Kidney tubule cell (primary cell): ENCODE measurements around the gene DUSP8.
A peak's percentile ranks its signal among the peaks of the same experiment; 100 is the strongest.

Experiments
- DNase-seq: peaks from one replicate; pipeline ENCODE4 v3.0.0-alpha.2; 2018; ENCODE audit warnings: low spot score

Gene DUSP8

DNA sequence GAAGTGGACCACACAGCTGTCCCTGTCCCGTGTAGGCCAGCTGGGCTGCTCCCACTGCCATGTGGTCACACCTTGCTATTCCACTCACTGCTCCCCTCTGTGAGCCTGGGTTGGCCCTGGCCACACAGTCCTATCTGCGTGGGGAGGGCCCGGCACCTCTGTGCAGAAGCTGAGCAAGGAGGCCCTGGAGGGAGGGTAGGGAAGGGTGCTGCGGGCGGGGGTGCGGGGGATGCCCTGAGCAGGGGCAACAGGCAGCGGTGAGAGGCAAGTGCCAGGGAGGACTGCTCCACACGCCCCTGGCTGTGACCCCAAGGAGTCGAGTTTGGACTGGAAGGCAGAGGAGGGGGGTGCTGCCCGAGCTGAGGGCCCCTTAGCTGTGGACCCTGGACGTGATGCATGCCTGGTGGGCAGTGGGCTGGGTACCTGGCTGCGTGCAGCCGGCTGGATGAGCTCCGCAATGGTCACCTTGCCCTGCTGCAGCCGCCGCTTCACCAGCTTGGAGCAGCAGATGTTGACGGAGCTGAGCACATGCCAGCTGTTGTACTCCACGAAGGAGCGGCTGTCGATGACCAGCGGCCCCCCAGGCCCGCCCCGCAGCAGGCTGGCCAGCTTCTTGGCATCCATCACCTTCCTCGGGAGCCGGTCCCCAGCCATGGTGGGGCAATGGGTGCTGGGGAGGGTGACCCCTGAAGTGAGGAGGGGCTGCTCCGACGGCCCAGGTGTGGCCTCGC lies 6.7 kb downstream of the DUSP8 start:
- no peak for DNase-seq

DNA sequence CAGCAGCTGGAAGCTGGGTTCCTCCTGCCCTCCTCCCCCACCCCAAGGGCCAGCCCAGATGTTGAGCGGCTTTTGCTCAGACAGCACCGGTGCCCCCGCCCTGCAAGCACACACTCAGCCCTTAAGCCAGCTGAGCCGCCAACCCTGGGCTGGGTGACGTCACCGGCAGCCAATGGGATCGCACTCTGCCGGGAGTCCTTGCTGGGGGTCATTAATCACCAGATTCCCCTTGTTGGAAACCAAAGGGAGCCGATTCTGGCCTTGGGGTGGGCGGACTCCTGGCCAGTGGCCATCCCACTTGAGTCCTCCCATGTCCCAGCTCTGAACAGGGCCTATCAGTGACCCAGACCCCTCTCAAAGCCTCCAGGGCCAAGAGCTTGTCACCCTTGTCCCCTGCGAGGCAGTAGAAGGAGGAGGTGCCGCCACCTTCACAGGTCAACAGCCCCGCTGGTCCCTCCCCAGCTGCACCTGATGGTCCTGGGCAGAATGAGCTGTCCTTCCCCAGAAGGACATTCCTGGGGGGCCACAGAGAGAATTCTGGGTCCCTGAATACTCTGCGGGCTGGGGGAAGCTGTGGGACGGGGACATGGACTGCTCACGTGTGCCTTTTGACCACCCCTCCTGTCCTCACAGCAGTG lies 7.4 kb downstream of the DUSP8 start:
- DNase-seq = peak; percentile 95

DNA sequence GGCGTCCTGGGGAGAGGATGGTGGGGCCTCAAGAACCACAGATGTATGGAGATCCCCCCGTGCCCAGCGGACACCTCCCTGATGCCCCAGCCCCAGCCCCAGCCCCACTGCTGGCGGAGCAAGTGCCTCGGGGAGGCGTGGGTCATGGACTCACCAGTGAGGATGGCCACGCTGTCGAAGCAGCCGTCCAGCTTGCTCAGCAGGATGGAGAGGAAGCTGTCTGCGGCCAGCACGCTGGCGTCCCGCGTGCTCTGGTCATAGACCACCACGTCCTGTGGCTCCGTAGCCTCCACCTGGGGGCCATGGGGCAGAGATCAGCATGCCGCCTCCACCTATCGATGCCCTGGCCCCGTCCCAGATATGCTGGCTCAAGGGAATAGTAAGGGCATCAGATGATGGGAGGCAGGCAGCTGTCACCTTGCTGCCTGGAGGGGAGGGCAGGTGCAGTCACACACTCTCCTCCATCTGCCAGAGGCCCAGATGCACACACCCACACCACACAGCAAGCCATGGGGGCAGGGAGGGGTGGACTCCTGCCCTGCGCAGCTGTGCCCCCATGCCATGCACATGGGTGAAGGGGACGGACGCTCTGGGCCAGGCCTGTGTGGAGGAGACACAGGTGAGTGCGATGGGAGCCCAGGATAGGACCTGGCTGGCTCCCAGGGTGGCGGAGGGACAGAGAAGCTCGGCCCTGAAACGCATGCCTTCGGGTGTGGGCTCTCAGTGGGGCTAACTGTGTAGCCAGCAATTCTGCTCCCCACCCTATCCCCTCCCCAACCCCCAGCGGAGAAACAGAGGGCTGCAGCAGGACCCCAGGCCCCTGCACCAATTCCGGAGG lies 8.2 kb downstream of the DUSP8 start:
- no peak for DNase-seq

DNA sequence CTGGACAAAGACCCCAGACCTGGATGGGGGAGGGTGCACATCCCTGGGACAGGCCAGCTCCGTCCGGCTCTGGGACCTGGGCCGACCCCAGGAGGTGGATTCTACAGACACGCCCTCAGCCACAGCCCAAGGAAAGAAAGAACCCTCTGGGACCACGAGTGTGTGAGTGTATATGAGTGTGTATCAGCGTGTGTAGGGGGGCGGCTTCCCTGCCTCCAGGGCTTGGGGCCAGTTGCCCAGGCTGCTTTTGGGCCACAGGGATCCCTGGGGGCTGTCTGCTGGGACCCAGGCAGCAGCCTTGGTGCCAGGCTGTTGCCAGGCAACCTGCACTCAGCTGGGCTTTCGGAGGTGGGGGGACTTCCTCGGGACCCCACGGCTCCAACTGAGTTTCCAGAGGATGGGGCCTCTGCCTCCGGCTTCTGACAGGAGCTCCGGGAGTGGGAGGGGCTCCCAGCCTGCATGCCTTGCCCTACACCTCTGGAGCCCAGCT lies 8.9 kb downstream of the DUSP8 start:
- DNase-seq = no peak

DNA sequence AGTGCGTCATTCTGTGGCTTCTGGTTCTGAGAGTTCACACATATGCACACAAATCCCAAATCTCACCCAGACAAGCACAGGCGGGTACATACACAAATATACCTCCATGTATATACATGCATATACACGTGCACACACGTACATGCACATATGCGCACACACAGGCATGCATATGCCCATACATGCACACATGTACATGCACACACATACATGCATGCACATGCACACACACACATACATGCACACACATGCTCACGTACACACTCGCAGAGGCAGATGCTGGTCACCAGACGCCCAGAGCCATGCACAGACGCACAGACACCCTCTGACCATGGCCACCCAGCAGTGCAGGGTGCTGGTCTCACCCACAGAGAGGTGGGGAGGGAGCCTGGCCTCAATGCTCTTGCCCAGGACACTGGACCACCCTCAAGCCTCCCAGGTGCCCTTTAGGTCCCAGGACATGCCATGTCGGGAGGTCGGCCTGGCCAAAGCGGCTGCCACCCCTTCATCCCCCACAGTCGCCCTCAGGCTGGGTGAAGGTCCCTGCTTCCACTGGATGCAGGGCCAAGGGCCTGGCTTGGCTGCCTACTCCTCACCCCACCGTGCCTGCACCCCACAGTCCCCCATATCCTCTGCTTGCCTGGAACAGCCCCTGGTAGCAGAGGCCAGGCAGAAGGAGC lies 9.5 kb downstream of the DUSP8 start:
- DNase-seq = no peak

DNA sequence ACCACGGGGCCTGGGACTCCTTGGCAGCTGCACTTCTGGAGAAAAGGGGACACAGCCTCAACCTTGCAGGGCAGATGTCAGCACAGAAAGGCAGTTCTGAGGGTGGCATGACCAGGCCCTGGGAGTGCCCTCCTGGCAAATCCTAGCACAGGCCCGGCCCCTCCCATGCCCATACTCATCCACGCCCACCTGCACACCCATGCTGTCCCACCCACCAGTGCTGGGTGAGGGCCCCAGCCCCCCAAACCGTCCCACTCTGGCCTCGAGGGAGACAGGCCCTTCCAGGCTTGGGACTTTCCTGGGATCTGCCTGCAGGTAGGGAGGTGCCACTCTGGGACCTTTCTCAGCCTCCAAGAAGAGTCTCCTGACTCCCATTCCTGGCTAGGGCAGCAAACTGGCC lies 10.1 kb downstream of the DUSP8 start:
- DNase-seq = no peak

DNA sequence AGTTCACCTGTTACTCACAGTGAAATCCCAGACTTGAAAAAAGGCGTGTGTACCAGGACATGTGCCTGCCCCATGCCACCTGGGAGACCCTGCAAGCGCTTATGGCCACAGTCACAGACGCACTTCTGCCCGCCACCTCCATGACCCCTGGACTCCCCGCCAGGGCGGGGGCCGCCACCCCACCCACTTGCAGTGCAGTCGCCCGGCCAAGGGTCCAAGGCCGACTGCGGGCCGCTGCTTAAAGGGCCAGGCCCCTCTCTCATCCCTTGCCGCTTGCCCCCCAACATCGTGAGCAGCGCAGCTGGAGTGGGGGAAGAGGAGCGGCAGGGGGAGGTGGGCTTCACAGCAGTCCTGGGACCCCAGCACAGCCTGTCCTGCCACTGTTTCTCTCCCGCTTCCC lies 10.8 kb downstream of the DUSP8 start:
- DNase-seq = no peak

DNA sequence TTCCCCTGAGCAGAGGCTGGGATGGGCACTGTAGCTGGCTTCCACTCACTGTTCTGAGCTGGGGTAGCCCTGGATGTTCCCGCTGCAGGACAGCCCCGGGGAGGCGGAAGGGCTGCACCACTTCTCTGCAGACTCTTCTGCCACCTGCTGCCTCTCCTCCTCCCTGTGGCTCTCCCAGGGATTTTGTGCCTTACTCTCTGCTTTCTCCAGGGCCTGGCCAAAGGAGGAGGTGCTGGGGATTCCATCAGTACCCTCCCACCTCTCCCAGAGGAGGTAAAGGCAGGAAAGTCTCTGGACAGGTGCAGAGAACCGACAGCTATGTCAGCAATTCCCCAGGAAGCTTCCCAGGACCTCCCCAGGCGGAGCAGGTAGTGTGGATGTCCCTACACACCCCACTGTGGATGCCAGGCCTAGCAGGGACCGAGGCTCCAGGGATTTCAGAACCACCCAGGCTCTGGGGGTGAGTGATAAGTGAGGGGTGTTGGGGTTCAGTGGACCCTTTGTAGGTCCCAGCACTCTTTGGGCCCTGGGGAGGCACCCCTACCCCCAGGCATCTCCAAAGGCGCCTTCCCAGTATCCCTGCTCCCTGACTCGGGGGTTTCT lies 11.3 kb downstream of the DUSP8 start:
- DNase-seq = no peak

DNA sequence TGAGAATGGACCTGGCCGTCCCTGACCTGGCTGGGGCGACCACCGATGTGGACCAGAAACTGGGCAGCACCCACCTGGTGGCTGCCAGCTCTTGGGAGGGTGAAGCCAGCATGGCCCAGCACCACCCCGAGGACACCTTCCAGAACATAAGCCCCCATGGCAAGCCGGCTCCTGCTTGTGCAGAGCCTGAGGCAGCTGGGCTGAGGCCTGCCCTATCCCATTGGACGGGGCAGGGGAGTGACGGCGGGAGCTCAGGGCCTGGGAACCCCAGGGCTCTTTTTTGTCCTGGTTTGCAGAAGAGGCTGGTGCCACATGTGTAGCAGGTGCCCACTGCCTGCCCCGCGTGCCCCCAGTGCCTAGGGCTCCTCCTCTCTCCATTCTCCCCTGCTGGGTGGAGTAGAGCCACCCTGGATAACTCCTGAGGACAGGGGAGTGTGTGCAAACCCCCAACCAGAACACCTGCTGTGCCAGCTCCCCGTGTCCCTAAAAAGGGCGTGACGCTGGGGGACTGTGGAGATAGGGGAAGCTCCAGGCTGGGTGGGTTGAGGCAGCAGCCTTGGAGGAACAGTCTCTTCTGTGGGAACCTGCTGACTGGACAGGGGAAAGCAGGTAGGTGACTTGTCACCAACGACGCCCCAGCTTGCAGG lies 11.9 kb downstream of the DUSP8 start:
- no peak for DNase-seq

DNA sequence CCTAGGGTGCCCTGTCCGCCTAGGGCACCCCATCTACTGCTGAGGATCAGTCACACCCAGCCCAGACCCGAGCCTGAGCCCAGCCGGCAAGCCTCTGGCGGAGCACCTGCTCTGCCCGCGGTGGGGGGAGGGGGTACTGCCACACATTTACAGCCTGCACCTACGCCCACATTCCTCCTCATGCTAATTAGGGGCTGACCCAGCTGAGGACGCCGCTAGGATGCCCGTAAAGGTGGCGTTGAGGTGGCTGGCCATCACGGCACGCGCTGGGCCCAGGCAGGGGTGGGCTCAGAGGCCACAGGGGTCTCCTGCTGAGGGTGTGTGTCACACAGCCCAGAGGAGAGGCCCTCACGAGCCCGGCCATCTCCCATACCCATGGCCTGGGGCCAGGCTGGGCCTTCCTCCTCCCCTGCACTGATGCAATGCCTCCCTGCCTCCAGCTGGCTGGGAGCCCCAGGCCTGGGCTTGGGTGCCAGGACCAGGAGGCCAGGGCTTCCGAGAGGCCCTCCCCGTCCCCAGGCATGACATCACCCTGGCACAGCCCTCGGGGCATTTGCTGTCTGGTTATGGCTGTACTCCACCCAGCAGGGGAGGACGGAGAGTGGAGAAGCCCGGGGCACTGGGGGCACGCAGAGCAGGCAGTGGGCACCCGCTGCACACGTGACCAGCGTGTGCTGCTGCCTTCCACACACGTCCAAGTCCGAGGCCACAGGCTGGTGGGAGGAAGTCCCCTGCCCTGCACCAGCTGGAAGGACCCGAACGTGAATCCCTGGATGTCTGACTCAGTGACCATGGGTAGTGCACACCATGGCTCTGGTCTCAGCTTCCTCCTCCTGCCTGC lies 12.7 kb downstream of the DUSP8 start:
- DNase-seq = peak; percentile 97

DNA sequence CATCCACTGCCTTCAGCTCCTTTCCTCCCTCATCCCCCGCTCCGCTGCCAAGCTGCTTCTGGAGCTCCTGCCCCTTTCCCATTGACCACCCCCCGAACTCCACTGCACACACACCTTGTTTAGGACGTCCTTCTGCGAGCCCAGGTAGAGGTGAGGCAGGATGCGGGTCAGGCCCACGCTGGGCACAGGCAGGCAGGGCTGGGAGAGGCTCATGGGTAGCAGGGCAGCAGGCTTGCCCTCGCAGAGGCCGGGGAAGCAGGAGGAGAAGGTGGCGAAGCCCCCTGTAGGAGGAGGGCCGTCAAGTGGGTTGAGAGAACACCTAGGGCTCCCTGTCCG lies 13.3 kb downstream of the DUSP8 start:
- DNase-seq = no peak

DNA sequence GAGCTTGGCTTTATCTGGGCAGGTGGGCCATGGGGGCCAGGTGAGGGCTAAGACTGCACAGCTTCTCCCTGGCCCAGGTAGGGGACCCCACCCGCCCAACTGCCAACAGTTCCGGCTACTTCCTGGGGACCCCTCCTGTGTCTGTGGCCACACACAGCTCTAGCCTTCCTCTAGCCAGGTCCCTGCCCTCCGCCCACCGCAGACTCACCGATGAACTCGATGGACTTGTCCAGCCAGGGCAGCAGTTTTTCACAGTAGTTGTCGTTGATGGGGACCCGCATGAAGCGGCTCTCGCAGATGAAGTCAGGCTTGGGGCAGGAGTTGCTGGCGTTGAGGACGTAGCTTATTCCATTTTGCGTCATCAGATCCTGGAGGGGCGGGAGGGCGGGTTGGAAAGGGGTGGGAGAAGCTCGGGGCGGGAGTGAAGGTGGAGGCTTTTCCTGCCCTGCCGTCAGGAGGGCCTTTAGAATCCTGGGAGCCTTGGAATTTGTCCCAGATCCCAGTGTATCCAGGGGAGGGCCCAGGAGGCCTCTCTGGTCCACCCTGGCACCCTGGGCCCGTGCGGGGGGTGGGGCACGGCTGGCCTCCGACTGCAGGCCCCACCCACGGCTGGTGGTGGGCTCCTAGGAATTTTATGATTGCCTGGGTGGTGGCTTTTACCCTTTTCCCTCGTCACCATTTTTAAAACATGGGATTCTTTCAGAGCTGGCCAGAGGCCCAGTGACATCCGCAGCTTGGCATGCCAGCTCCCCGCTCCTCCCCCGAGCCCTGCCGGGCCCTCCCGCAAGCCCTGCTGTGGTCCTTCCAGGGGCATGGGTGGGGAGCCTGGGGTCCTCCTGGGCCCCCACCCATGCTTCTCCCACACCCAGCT lies 13.9 kb downstream of the DUSP8 start:
- DNase-seq = peak; percentile 90

DNA sequence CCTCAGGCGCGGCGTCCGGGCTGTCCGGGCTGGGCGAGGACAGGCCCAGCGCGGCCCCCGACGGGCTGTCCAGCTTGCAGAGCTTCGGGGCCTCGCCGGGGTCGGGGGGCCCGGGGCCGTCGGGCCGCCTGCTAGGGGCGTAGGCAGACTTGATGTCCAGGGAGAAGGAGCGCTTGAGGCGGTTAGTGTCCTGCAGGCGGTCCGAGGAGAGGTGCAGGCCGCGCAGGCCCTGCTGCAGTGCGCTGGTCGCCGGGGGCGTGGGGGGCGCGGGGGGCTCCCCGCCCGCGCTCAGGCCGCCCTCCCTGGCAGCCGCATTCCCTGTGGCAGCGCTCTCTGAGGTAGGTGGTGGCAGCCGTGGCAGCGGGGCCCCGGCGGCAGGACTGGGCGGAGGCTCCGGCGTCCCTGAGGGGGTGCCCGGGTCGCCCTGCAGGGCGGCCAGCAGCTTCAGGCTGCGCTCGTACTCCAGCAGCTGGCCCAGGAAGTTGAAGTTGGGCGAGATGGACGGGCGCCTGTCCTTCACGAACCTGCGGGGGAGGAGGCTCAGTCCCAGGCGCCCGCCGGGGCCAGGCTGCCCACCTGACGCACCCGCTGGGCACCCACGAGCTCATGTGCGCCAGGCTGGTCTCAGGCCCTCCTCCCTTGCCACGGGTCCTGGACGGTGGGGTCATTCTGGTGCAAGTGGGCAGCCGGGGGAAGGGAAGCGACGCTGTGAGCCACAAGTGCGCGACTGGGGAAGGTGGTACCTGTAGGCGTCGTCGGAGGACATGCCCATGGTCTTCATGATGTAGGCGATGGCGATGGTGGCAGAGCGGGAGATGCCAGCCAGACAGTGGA lies 14.8 kb downstream of the DUSP8 start:
- no peak for DNase-seq

DNA sequence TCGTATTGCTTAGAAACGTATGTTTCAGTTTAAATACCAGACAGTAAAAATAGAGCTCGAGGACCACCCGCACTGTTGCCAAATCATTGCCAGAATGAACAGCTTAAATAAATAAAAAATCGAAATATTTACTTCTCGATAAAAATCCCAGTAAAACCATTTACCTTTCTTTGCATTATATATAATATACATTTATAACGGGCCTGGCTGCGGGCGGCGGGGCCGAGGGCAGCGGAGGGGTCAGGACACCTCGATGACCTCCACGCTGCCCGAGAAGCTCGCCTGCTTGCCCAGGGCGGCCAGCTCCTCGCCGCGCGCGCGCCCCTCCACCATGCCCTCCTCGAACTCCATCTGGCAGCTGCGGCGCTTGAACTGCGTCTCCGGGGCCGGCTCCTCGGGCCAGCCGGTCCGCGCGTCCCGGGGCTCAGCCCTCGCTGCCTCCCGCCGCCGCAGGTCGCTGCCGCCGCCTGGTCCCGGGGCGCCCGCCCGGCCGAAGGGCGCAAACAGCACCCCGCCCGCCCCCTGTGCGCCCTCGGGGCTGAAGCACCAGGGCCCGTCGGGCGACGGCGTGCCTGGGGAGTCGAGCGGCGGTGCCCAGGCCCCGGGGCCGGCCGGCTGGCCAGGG lies 15.7 kb downstream of the DUSP8 start:
- DNase-seq = no peak

DNA sequence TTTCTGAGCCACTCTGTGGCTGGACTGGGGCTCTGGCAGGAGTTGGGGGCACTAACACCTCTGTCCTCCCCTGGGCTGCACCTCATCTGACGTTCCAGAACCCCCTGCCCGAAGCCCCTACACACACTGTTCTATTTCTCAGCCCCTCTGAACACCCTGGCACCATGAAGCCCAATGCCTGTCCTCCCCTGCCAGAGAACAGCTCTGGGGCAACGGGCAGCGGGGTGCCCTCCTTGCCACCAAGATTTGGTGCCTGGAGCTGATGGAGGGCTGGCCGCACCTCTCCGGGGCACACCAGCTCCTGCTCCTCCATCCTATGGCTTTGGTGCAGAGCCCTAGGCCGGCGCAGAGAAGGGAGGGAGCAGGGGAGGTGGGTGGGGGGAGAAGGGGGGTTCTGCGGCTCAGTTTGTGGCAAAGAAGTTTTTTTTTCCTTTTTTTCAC lies 16.3 kb downstream of the DUSP8 start:
- DNase-seq = no peak

DNA sequence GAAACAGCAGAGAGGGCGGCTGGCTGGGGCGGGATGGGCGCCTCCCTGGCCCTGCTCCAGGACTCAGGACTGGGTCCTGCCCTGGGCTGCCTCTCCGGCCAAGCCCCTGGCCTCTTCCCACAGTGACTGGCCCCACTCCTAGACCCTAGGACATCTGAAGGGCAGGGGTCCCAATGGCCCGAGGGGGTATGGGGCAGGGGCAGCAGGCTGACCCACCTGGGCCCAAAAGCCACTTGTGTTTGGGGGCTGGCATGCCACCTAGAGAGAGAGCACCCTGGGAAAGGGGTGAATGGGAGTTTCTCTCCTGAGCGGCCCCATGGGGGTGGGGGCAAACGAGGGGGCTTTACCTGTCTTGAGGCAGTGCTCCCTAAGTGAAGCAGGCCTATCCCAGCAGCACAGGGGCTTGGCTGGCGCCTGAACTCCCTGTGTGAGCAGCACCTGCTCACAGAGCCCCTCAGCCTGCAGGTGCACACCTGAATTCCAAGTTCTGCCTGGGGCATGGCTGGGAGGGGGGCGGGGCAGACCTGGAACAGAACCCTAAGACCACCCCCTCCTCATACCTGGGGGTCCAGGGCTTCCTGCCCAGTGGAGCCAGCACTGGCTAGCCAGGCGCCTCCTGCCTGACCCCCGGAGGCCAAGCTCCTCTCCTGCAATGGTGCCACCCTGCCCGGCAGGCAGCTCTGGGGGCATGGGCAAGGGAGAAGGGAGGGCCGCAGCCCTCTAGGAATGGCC lies 16.9 kb downstream of the DUSP8 start:
- no peak for DNase-seq

DNA sequence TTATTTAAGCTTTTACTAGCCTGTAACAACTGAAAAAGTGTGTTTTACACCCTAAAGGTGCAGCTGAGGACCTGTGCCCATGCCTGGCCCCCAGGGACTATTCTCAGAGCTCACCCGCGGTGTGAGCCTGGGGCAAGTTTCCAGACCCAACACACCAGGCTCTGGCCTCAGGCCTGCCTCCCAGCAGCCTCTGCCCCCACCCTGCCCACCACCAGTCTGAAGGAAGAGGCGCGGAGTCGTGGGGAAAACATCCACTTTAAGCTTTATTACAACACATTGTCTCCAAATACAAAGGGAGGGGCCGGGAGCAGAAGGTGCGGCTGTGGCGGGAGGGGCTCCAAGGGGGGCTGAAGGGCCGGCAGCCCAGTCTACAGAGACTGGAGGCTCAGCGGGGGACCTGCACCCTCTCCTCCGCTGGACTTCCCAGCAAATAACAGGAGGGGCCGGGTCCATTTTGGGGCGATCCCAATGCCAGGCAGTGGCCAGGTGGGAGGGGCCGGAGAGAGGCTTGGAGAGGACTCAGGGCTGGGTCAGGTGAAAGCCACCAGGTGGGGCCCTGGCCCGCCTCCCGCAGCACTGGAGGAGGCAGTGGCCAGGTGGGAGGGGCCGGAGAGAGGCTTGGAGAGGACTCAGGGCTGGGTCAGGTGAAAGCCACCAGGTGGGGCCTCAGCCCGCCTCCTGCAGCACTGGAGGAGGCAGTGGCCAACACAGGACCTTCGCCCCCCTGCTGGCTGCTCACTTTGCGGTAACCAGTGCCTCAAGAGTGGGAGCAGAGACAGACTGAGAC lies 18.1 kb downstream of the DUSP8 start:
- peak; percentile 92 for DNase-seq
